ENCODE data around the gene PPP1R13L. TPM values are rescaled to one million over a fixed set of nuclear protein-coding genes. Genes with fewer than 3 reads are reported as not detected.

The PPP1R13L gene
- total RNA-seq, 4 donors from 2014 or later, result 11.9 to 64.2 (median 35.8) TPM

DNA sequence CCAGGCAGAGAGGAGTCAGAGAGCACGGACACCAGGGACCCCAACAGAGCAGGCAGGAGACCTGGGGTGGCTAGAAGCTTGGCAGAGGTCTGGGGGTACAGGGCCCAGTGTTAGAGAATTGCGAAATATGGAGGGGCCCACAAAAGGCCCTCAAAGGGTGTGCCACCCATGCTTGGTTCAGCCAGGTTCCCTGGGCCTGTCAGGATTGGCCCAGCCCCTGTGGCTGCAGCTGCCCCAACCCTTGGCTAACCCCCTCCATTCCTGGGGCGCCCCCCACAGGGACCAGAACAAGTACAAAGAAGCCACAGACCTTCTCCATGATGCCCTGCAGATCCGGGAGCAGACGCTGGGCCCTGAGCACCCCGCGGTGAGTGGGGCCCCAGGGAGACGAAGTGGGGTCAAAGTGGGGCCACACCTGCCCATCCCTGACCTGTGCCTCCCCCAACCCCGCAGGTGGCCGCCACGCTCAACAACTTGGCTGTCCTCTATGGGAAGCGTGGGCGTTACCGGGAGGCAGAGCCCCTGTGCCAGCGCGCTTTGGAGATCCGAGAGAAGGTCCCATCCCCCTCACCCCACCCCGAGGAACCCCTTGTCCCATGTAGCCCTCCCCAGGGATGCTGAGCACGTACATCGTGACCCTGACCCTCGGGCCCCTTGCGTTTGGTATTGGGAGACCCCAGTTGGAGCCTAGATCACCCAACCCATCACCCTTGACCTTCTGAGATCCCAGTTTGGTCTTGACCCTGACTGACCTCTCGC, 56.3 kb downstream of the PPP1R13L start:
- peaks cover 3 to 6% of the 10 kb centered on the region in 2 donors for H3K36me3 ChIP-seq
- no peaks in the 10 kb centered on the region for H3K27me3 ChIP-seq
- 78 to 85% methylated on average over 10 to 19 of the region's 23 CpGs for WGBS, 2 donors
- no peak for DNase-seq
- TF ChIP-seq CTCF (IDR thresholded peaks at IDR 0.05) (no peak), POLR2A (IDR thresholded peaks at IDR 0.05) (no peak)
- H3K4me1 ChIP-seq, result no peaks in the 10 kb centered on the region
- no peaks in the 10 kb centered on the region for H3K9me3 ChIP-seq
- intact Hi-C loops (cut with DNase I), result no loop called here
- H3K4me3 ChIP-seq (replicated peaks in 1 of 3), result no peak overlapping the region
- H3K27ac ChIP-seq, result no peak overlapping the region

GRCh38 chr19:45347570-45348366, 57.1 kb downstream of the PPP1R13L start:
- no peak overlapping the region for H3K27ac ChIP-seq
- peaks cover 3 to 6% of the 10 kb centered on the region in 2 donors for H3K36me3 ChIP-seq
- no peaks in the 10 kb centered on the region for H3K4me1 ChIP-seq
- no peaks in the 10 kb centered on the region for H3K27me3 ChIP-seq
- DNase-seq, result no peak
- no peak for TF ChIP-seq CTCF (IDR thresholded peaks at IDR 0.05)
- TF ChIP-seq POLR2A (IDR thresholded peaks at IDR 0.05), result no peak
- intact Hi-C loops (cut with DNase I), result no loop called here
- H3K4me3 ChIP-seq (replicated peaks in 1 of 3), result no peak overlapping the region
- no peaks in the 10 kb centered on the region for H3K9me3 ChIP-seq
- whole genome bisulfite sequencing, 2 donors, result 67 to 78% methylated on average over 7 to 8 of the region's 25 CpGs

GRCh38 chr19:45346449-45346848, 58.4 kb downstream of the PPP1R13L start:
- no peak for TF ChIP-seq POLR2A (IDR thresholded peaks at IDR 0.05)
- H3K4me3 ChIP-seq (replicated peaks in 1 of 3), result no peak overlapping the region
- intact Hi-C loops (cut with DNase I), result no loop called here
- no peaks in the 10 kb centered on the region for H3K9me3 ChIP-seq
- no peaks in the 10 kb centered on the region for H3K27me3 ChIP-seq
- no peak for DNase-seq
- no peaks in the 10 kb centered on the region for H3K4me1 ChIP-seq
- WGBS, 2 donors, result 61 to 77% methylated on average over 2 to 21 of the region's 27 CpGs
- peaks cover 0 to 3% of the 10 kb centered on the region in 2 donors for H3K36me3 ChIP-seq
- H3K27ac ChIP-seq, result no peak overlapping the region

- TF ChIP-seq CTCF (IDR thresholded peaks at IDR 0.05), result no peak
- no peak for TF ChIP-seq POLR2A (IDR thresholded peaks at IDR 0.05)
- peaks cover 0 to 4% of the 10 kb centered on the region in 2 donors for H3K4me1 ChIP-seq
- no peaks in the 10 kb centered on the region for H3K9me3 ChIP-seq
- no peaks in the 10 kb centered on the region for H3K27me3 ChIP-seq
- H3K27ac ChIP-seq, result no peak overlapping the region
- DNase-seq, result no peak
- 81 to 82% methylated on average over 9 to 12 of the region's 15 CpGs for WGBS, 2 donors
- no peak overlapping the region for H3K4me3 ChIP-seq (replicated peaks in 1 of 3)
- intact Hi-C loops (cut with DNase I), result no loop called here
- no peaks in the 10 kb centered on the region for H3K36me3 ChIP-seq
Observed at GRCh38 chr19:45345506-45345860, 59.4 kb downstream of the PPP1R13L start.

GRCh38 chr19:45344621-45345505, 60.0 kb downstream of the PPP1R13L start:
- WGBS, 2 donors, result 47 to 55% methylated on average over 7 to 15 of the region's 15 CpGs
- TF ChIP-seq CTCF (IDR thresholded peaks at IDR 0.05), result no peak
- TF ChIP-seq POLR2A (IDR thresholded peaks at IDR 0.05), result no peak
- no peaks in the 10 kb centered on the region for H3K27me3 ChIP-seq
- peaks cover 0 to 6% of the 10 kb centered on the region in 2 donors for H3K4me1 ChIP-seq
- no peak overlapping the region for H3K4me3 ChIP-seq (replicated peaks in 1 of 3)
- no peak overlapping the region for H3K27ac ChIP-seq
- no peaks in the 10 kb centered on the region for H3K36me3 ChIP-seq
- intact Hi-C loops (cut with DNase I), result loop anchor here (5.0 kb wide), 1 partner anchor 93 kb away; the partner anchor contains the start of gene MARK4
- no peak for DNase-seq
- H3K9me3 ChIP-seq, result no peaks in the 10 kb centered on the region
